GM21528 (cell line): Measurements from ENCODE around the gene POLD2.

Source experiments
- ATAC-seq: cut with Tn5 transposase; IDR thresholded peaks from one replicate; pipeline ENCODE4 v1.9.1; 2021; ENCODE audit warnings: mild to moderate bottlenecking, moderate library complexity; ENCODE audit not compliant: unreplicated experiment, low FRiP score

POLD2 gene

GRCh38 chr7:44152971-44153947 is 29.9 kb upstream of the POLD2 start:
- ATAC-seq = no peak

- no peak for ATAC-seq
These were observed 28.6 kb upstream of the POLD2 start for GRCh38 chr7:44151956-44152355.

DNA sequence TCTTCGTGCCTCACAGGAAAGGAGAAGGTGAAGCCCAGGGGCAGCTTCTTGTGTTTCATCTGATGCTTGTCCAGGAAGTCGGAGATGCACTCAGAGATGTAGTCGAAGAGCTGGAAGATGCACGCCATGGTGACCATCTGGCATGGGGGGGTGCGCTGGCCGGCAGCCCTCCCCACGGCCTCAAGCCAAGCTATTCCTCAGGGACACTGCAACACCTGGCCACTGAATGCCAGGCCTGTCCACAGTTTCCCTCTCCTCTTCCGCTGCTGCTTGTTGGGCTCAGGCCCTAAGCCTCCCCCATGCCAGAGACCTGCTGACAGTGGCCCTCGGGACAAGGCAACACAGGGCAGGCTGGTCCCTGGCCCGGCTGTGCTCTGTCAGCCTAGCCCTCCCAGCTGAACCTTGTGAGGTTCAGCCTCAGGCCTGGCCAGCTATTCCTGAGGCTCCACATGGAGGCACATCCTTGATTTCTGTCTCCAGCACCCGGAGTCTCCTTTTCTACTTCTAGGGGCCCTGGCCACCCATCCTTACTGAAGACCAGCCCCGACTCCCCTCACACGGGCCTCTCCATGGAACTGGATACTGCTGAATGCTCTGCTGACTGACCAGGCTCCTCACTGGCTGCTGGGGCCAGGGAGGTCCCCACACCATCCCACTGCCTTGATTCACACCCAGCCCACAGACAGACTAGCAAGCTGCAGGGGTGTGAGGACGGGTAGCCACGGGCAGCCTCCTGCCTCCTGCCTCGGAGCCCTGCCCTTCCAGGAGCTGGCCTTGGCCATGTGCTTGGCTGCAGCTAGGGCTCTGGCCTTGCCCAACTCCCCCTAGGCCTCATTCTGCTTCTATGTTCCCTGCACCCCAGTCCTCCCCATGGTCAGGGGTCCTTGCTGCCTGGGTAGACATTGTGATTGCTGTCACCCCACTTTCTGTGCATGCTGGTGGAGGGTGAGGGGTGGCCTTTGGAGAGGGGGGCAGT is 27.9 kb upstream of the POLD2 start:
- no peak for ATAC-seq

DNA sequence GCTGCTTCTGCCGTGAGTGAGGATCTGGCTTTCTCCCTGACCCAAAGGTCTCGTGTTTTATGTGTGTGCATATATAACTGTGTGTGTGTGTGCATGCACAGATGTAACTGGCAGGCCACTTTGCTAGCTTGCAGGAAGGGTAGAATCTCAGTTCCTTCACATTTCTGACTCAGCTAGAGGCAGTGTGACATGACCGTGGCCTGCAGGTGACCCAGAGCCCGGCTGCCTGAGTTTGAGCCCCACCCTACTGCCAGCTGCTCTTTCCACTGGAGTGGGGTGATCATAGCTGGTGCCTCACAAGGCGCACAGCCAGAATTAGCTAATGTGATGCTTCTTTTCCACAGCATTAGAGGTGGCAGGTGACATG is 27.1 kb upstream of the POLD2 start:
- no peak for ATAC-seq

GRCh38 chr7:44149571-44150465 is 26.5 kb upstream of the POLD2 start:
- ATAC-seq = no peak

DNA sequence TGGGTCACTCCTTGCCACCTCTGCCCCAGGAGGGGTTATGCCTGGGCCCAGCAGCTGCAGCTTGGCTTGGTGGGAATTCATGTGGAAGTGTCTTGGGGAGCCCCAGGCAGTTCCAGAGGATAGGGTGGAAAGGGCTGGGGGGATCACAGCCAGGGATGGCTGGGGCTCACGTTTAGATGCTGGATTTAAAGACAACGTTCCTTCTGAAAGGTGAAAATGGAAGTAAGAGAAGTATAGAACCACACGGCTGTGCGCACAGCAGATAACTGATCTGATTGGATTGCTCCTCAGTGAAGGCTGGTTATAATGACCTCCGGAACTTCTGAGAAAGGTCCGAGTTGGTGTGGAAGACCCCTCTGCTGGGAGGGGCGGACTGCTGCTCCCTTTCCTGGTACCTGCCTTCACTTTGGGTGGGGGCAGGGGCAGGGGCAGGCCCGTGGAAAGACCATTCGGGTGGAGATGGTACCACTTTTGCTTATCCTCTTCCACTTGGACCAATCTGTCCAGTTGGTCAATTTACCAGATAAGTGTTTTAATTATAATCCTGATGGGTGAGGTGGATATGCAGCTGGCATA is 25.7 kb upstream of the POLD2 start:
- no peak for ATAC-seq

- ATAC-seq = no peak
These were observed 24.8 kb upstream of the POLD2 start for GRCh38 chr7:44148166-44148565.

DNA sequence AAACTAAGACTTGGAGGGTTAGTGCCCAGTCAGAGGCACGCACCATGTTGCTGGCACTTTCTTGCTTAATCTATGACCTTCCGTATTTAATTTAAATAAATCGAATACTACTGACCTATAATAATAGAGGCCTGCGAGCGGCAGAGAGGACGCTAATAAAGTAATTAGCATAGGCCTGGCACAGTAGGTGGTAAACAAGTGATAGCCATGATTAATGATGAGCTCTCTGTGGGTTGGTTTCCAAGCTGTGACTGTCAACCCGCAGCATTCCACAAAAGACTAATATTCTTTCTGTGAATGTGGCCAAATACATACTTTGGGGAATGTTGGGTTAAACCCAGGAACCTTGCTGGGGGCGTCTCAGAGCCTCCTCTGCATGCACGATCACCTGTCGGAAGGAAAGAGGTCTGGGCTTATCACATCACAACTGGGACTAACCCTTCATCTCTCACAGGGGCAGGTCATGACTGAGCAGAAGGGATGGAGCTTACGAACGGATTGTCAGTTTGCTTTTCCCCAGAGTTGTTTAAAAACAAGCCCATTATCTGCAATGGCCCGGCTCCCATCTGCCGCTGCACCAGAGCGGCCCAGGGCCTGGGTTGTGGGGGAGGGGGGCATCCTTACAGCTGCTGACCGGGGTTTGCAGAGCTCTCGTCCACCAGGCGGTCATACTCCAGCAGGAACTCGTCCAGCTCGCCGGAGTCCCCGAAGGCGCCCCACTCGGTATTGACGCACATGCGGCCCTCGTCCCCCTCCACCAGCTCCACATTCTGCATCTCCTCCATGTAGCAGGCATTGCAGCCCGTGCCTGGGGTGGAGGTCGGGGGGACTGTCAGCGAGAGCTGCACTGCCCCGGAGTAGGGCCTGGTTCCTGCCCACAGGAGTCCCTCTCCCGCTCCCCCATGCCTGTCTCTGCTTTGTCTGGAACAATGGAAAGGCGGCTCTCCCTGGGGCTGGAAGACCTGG is 24.0 kb upstream of the POLD2 start:
- no peak for ATAC-seq

DNA sequence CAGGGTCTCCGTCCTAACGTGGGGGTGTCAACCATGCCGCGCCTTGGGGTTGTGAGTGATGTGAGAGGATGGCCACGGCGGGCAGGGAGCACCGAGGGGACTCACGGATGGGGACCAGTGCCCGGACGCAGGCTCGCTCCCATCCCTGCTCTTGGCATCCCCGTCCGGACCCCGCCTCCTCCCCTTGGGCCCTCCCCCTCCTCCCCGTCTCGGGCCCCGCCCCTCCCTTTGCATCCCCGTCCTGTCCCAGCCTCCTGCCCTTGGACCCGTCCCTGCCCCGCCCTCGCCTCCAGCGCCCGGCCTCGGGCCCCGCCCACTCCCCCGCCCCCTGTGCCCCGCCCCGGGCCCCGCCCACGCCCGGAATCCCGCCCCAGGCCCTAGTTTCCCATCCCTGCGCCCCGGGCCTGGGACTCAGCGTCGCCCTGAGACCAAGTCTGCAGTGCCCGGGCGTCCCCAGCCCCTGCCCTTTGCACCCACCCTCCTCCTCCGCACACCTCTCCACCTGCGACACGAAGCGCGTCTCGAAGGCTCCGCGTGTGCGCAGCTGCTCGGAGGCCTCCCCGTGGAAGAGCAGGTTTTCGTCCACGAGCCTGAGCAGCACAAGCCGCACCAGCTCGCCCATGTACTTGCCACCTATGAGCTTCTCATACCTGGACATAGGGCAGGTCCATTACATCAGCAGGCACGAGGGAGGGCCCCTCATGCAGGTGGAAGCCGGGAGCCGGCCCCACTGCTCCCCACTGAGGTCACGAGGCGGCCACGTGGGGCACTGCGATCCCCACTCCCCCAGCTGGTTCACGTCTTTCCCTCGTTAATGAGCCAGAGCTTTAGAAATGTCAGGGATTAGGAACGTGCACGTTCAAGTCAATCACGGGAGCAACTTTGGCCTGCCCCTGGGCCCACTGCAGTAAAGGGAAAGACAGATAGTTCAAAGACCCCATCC is 22.9 kb upstream of the POLD2 start:
- no peak for ATAC-seq

DNA sequence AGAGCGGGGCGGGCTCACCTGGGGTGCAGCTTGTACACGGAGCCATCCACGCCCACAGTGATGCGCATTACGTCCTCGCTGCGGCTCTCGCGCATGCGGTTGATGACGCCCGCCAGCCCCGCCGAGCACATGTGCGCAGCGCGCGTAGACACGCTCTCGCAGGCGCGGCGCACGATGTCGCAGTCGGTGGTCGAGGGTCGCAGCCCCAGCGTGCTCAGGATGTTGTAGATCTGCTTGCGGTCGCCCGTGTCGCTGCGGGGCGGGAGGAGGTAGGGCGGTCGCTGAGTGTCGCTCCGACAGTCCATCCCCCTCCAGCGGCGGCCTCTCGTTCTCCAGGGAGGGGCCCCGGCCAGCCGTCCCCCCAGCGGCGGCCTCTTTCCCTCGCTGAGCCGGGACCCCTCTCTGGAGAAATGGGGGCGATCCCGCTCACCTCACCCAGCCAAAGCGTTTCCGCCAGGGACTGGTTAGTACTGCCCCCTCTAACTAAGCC is 22.2 kb upstream of the POLD2 start:
- ATAC-seq = no peak

DNA sequence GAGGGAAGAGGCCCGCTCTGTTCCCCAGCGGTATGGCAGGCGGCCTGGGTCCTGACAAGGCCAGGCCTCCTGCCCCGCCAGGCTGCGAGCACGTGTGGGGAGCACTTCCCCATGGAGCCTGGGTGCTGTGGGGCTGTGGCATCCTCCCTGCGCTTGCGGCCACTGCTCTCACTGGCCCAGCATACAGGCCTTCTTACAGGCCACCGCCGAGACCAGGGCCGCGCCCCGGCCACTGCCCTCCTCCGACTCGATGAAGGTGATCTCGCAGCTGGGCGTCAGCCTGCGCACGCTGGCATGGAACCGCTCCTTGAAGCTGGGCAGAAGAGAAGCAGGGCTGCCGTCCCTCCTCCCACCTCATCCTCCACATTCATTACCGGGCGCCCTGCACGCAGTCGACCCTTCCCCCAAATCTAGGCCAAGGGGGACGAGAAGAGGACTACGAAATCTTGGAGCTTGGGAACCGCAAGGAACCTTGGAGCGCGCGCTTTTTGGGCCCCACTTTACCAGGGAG is 21.7 kb upstream of the POLD2 start:
- no peak for ATAC-seq

DNA sequence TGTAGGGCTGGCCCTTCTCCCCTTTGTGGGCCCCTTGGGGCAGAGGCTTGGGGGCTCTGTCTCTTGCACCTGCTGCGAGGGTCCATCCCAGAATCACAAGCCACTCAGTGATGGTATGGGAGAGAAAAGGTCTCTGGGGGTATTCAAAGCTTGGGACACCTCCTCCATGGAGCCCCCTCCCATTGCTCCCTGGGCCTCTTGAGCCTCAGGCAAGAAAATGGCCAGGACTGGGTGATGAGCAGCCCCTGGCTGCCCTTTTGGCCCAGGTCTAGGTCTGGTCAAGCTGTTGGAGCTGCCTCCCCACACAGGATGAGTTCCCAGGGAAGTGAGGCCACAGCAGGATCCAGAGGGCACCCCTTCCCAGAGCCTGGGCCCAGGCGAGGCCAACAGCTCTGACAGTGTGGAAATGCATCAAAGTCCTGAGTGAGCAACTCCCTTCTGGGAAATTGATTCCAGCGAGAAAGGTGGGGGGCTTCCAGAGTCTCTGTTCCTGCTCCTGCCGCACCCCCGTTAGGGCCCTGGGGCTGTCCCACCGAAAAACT is 21.1 kb upstream of the POLD2 start:
- no peak for ATAC-seq

DNA sequence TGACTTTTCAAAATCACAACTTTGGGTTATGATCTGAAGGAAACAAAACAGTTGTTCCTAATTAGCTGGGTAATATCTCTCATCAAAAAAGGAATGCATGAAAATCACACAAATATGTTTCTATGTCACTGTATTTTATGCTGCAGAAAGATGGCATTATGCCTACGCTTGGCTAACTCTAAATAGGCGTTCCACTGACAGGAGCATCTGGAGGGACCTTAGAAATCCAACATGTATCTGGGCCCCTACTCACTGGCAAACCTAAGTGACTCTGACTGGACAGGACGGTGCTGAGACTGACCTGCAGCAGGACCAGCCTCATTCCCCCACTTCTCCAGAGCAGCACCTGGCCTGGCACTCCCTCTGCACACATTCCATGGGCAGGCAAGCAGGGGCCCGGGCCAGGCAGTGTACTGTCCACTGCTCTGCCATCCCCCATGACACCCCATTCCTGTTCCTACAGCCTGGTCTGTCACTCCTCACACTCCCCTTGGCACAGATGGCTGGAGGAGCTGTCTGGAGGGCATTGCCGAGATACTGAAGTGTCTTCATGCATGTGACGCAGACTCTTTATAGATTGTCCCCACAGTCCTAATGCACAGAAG is 20.4 kb upstream of the POLD2 start:
- no peak for ATAC-seq

GRCh38 chr7:44142028-44142427 is 18.7 kb upstream of the POLD2 start:
- ATAC-seq = no peak

- ATAC-seq = no peak
These were observed 18.0 kb upstream of the POLD2 start, which contains the start of gene MYL7 for GRCh38 chr7:44141221-44141850. TSS of gene MYL7 (minus strand) at chr7:44141332. CDS start at chr7:44141305, 27 bp downstream.

DNA sequence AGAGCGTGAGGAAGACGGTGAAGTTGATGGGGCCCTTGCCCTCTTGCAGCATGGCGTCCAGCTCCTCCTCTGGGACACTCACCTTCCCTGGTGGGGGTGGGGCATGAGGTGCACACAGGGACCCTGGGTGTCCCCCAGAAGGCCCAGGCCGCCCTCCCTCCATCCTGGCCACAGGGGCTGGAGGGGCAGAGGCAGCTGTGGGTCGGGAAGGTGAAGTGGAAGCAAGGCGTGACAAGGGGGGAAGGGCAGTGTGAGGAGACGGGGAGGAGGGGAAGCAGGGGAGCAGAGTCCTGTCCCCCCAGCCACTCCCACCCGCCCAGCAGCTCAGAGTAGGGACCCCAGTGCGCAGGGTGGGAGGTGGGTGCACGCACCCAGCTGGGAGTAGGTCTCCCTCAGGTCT is 17.0 kb upstream of the POLD2 start:
- ATAC-seq = no peak
